GM21447 (cell line): ENCODE data around the gene CD151.

Source experiments
- ATAC-seq: cut with Tn5 transposase; IDR thresholded peaks from one replicate; pipeline ENCODE4 v1.9.1; 2021; ENCODE audit not compliant: unreplicated experiment

The CD151 gene

DNA sequence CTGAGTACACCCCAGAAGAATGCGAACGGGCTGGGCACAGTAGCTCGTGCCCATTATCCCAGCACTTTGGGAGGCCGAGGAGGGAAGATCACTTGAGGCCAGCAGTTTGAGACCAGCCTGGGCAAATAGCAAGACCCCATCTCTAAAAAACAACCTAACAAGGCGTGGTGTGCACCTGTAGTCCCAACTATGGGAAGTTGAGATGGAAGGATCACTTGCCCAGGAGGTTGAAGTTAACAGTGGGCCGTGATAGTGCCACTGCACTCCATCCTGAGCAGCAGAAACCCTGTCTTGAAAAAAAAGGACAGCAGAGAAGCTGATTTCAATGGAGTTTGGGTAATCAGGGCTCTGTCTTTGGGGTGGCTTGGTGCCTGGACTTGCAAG, 19.7 kb upstream of the CD151 start:
- no peak for ATAC-seq

DNA sequence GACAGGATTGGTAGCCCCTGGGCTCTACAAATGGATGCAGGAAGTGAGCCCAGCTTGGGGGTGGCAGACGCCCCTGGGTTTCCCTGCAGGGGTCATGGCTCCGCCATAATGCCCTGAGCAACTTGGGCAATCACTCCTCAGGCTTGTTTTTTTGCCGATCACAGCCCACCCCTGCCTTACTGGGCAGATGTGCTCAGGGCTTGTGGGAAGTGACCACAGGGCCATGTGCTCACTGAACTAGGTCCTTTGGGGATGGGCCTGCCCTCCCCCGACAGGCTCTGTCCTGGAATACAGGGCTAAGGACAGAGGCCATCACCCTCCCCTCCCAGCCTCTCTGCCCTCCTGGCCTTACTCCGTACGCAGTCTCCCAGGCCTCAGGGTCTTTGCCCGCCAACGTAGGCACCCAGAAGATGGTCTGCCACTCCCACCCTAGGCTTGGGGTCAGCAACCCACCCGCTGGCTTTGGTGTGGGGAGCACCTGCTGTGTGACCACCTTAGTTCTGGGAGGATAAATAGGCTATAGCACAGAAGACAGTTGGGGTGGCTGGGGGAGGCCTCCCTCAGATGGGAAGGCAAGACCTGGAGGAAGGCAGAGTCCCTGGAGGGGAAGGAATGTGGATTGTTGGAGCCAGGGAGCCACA, 19.2 kb upstream of the CD151 start:
- ATAC-seq, result no peak

DNA sequence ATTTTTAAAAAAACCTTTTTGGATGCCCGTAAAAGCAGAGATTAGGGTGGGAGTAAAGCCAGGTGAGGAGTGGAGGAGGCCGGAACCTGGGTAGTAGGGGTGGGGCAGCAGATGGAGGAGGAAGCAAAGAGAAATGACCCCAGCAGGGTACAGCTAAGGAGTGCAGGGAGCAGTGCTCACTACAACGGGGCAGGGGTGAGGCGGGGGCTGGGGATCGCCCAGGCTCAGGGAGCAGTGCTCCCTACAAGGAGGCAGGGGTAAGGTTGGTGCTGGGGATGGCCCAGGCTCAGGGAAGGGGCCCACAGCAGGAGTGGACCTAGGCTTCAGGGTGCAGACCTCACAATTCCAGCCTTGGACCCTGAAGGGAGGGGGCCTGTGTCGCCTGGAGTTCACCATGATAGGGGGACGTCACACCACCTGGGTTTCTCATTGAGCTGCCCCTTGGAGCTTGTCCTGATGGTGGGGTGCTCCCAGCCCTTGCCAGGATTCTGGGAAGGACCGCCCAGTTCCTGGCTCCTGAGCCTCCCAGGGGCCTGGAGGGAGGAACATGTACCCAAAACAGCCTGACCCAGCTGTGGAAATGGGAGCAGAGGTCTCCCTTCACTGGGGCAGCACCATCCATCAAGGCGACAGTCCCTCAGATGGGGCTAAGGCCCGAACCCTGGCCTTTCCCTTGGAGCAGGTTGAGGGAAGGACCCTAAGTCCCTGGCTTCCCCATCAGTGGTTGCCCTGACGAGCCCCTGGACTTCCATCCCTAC, 16.9 kb upstream of the CD151 start:
- ATAC-seq, result no peak

DNA sequence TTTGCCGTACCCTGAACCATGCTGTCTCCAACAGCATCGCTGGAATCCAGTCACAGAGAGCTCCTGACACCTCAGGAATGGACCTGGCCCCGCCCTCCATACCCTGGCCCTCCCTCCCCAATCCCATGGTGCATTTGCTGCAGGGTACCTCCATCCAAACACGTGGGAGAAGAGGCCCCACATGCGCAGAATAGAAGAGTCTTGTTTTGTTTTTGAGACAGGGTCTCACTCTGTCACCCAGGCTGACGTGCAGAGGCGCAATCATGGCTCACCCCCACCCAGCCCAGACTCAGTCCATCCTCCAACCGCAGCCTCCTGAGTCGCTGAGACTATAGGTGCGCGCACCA, 16.3 kb upstream of the CD151 start:
- ATAC-seq, result no peak

DNA sequence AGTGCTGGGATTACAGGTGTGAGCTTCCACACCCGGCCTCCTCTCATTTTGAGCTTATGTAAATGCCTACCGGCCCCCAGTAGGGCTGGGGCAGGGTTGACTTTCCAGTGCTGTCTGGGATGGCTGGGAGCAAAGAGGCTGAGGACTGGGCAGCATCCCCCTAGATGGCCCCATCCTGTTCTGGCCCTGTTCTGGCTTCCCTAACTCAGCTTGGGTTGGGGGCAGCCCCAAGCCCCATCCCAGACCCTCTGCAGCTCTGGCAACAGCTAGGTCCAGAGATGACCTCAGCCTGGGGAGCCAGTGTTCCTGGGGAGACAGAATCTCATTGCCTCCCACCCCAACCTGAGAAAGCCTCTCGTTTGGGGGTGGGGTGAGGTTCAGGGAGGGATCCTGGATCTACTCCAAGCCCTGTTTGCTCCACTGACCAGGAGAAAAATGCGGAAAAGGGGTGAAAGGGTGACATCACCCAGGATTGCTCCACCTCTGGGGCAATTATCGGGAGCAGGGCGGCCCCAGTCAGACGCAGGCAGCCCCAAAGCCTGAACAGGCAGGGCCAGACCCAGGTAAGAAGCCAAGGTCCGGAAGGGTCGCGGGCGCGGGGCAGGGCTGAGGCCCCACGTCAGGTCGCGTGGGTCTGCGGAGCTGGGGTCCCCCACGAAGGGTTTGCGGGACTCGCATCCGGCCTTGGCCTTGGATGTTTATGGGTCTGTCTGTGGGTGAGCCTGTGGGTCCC, 14.2 kb upstream of the CD151 start, which contains the start of gene PNPLA2:
Gene PNPLA2 (plus strand): TSS at position 519 of the 733 bp plus-strand sequence. CDS start 805 bp downstream, outside the sequence.
- ATAC-seq, result no peak

DNA sequence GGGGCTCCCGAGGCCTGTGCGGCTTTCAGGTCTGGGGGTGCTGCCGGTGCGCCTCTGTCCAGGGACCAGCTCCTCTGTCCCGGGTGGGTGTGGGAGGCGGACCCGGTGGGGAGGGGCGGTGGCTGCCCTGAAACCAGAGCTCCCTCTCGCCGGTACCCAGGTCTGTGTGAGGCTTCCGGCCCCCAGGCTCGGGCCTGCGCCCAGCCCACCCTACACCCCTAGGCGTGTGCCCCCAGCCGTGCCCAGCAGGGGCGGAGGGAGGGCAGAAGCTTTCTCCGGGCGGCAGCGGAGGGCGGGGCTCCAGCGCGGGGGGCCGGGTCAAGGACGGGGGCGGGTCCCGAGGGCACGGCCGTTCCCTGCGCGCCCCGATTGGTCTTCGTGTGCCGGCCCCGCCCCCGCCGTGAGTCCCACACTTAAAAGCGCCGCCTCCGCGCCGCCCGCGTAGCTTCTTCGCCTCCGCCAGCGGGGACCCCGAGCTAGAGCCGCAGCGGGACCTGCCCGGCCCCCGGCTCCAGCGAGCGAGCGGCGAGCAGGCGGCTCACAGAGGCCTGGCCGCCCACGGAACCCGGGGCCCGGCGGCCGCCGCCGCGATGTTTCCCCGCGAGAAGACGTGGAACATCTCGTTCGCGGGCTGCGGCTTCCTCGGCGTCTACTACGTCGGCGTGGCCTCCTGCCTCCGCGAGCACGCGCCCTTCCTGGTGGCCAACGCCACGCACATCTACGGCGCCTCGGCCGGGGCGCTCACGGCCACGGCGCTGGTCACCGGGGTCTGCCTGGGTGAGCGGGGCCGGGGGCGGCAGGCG, 13.4 kb upstream of the CD151 start:
- peak; percentile 74 for ATAC-seq

DNA sequence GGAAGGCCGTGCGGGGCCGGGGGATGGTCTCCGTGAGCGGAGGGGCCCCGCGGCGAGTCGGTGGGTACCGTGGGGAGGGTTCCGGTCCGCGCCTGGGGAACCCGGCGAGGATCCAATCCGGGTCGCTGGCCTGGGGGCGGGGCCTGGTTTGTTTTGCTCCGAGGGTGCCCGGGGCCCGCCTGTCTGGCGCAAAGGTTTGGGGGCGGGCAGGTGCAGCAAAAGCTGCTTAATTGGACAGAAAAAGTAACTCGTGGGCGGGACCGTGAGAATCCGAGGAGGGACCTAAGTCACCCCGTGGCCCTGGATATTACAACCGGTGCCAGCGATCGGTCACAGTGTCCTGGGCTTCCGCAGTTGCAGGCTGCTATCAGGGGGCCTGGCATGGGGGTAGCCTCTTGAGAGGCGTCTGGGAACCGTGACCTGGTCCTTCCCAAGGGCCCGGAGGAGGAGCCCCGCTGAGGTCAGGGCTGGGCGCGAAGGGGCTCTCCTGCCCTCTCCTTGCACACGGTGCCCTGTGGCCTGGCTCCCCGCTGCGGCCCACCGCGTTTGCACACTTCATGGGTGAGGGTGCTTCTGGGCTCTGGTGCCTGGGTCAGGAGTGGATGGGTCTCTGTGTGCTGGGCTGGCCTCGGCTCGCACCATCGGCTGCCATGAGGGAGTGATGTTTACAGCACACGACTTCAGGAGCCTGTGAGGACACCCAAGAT, 12.7 kb upstream of the CD151 start:
- ATAC-seq, result peak; percentile 71

DNA sequence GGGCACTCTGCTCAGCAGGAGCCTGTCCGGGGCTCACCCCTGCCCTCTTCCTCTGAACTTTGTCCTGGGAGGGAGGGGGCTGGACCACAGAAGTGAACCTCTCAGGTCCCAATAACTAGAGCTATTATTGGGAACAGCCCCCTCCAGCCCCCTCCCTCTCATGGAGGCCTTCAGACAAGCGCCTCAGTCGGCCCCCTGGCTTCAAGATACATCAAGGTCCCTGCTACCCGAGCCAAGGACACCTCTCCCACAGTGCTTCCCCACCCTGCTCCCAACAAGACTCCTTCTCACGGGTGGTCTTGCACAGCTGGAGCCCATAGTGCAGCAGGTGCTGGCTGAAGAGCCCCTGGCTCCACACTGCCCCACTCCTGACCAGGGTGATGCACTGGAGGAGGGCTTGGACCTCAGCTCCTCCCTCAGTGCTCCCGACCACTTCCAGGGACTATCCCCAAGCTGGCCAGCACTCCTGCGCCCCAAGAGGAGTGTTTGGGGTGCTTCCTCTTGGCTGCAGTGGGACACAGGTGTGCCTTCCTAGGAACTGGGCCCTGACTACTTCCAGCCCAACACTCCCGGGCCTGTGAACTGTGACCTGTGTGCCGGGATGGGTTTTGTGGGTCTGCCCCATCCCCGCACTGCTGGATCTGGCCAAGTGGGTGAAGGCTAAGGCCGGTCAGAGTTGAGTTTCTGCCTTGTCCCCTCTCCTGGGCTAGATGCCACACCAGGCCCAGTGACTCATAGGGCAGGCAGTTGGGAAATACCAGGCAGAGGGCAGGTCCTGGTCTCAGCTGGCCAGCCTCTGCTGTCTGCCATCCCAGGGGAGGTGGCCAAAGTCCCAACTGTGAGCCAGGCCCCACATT, 11.9 kb upstream of the CD151 start:
- no peak for ATAC-seq

DNA sequence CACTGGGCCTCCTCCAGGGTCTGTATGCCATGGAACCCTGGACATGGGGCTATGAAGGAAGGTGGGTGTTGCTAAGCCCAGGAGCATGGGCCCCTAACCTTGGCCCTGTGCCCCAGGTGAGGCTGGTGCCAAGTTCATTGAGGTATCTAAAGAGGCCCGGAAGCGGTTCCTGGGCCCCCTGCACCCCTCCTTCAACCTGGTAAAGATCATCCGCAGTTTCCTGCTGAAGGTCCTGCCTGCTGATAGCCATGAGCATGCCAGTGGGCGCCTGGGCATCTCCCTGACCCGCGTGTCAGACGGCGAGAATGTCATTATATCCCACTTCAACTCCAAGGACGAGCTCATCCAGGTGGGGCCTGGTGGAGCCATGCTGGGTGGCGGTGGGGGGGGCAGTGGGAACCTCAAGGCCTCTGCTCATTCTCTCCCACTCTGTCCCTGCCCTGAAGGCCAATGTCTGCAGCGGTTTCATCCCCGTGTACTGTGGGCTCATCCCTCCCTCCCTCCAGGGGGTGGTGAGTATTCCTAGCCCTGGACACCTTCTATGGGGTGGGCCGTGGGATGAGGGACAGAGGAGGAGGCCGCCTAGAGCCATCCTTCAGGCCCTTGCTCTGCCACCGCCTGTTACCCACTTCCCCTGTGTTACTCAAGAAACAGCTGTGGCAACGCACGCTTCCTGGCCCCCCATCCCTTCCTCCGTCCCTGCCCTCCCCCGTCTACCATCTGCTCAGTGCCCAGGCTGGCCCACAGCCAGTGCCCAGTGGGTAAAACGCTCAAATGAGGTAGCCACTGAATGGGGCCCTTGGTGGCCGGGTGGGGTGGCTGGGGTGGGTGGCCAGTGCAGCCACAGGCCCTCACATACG, 11.0 kb upstream of the CD151 start:
- no peak for ATAC-seq

DNA sequence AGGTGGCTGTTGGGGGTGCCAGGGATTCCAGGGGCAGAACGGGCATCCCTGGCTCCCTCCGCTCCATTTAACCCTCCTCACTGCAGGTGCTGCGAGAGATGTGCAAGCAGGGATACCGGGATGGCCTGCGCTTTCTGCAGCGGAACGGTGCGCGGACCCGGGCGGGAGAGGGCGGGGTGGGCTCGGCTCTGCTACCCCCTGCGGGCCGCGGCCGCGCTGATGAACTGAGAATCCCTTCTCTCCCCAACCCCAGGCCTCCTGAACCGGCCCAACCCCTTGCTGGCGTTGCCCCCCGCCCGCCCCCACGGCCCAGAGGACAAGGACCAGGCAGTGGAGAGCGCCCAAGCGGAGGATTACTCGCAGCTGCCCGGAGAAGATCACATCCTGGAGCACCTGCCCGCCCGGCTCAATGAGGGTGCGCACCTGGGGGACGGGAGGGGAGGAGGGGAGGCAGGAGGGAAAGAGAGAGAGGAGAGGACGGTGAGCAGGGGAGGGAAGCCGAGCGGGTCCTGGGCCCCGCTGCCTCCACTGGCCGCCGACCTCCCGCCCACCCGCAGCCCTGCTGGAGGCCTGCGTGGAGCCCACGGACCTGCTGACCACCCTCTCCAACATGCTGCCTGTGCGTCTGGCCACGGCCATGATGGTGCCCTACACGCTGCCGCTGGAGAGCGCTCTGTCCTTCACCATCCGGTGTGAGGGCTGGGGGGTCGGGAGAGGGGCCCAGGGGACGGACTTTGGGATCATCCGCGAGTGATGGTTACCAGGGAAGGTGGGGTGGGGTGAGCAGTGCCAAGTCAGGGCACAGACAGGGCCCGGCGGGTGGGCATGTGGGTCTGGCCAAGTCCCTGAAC, 9.1 kb upstream of the CD151 start:
- ATAC-seq, result no peak

DNA sequence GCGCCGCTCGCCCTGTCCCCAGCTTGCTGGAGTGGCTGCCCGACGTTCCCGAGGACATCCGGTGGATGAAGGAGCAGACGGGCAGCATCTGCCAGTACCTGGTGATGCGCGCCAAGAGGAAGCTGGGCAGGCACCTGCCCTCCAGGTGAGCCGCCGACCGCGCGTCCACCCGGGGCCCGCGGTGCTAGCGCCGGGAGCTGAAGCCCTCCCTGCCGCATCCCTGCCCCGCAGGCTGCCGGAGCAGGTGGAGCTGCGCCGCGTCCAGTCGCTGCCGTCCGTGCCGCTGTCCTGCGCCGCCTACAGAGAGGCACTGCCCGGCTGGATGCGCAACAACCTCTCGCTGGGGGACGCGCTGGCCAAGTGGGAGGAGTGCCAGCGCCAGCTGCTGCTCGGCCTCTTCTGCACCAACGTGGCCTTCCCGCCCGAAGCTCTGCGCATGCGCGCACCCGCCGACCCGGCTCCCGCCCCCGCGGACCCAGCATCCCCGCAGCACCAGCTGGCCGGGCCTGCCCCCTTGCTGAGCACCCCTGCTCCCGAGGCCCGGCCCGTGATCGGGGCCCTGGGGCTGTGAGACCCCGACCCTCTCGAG, 8.4 kb upstream of the CD151 start:
- ATAC-seq, result no peak

DNA sequence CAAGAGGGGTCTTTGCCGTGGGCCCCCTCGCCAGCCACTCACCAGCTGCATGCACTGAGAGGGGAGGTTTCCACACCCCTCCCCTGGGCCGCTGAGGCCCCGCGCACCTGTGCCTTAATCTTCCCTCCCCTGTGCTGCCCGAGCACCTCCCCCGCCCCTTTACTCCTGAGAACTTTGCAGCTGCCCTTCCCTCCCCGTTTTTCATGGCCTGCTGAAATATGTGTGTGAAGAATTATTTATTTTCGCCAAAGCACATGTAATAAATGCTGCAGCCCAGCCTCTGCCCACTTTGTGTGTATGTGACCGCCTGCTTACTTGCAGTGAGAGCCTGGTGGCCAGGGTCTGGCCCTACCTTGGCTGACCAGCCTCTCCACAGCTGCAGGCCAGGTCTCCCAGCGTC, 7.8 kb upstream of the CD151 start:
- no peak for ATAC-seq

DNA sequence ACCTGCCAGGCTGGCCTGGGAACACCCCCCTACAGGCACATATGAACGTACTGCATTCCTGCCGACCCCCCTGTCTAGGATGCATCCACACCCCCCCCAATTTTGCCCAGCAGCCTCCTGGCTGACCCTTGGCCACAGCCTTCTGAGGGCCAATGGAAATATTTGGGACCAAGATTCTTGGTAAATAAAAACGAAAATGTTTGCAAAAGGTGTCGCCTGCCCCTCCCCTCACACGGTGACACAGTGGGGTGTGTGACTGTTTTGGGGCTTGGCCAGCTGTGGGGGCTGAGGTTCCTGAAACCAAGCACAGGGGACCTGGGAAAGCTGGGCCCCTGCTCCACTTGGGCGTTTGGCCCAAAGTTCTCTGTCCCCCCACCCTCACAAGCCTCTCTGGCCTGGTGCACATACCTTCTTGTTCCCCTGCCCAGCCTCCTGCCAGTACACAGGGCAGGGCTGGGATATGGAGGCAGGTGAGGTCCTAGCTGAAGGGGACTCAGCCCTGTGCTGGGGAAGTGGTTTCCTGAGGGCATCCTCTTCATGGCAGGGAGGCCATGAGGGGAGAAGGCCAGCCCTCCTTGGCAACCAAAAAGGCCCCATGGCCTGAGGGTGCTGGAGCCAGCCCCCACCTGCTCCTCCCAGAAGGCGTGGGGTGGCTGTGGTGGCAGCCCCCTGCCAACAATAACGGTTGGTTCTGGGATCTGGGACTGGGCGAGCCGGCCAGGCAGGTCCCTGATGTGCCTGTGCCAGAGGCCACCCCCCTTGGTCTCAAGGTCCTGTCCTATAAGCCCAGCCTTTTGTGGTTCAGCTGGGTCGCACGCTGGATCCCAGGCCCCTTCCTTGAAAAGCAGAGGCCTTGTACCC, 7.2 kb upstream of the CD151 start:
- ATAC-seq, result no peak

DNA sequence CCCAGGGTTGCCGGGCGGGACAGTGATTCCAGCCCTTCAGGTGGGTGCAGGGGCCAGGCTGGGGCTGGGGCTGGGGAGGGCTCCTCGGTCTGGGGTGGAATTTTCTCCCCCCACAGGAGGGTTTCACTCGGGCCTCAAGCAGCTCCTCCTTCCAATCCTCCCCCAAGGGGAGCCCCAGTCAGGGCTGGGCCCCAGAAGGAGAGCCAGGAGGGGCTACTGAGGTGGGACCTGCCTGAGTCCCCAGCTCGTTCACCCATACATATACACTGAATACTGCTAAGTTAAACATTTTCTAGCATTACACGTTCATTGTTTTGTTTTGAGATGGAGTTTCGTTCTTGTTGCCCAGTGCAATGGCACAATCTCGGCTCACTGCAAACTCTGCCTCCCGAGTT, 6.5 kb upstream of the CD151 start:
- no peak for ATAC-seq

DNA sequence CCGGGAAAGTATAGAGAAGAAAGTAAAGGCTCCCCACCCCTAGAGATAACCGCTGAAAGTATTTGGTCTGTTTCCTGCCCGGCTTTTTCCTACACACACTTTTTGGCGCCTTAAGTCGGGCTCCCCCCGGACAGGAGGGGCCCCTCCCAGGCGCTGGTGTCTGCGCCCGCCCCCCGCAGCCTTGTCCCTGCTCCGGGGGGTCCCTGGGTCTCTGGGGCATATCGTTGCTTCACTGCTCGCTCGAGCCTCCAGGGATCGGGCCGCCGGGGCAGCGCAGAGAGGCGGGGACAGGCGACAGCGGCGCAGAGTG, 6.0 kb upstream of the CD151 start:
- ATAC-seq, result no peak

DNA sequence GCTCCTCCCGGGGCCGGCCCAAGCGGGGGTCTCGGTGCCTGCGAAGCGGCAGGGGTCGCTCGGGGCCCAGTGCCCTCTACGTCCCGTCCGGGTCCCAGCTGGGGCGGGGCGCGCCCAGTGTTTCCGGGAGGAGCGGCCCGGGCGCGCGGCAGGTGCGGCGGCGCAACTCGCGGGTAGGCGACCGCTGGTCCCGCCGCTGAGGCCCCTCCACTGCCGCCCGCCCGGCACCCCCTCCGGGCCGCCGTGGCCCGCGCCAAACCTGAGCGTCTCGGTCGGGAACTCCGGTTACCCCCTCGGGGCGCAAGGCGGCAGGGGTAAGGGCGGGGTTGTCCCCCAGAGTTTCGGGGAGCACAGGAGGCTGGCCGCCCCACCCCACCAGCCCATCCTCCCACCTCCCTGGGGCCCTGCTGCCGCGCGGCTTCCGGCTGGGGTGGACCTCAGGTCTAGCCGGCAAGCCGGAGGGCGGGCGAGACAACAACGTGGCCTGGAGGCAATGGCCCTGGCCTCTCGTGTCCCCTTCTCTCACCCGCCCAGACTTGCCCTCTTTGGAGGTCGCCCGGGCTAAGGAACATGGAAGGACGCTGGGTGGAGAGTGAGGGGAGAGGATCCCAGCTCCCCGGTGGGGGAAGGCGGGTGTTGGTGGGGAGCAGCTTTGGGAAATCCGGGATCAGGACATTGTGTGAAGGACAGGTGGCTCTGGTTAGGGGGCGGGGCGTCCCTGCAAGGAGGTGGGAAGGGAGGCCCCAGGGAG, 5.4 kb upstream of the CD151 start:
- peak; percentile 36 for ATAC-seq
